Gastroesophageal sphincter (tissue), 3 donors: Measurements from ENCODE around the gene CDH1.

Source experiments
- EP300 ChIP-seq: sonication (generic); formaldehyde crosslinking; IDR thresholded peaks from one replicate; pipeline ENCODE4 v1.6.1; 2017; ENCODE audit warnings: antibody characterized with exemption, mild to moderate bottlenecking
- POLR2A ChIP-seq, 2 donors: fragments of 450-650 bp; IDR thresholded peaks; one replicate each; pipeline ENCODE4 v1.6.1; 2017; ENCODE audit warnings: antibody characterized with exemption in 2 of 2, mild to moderate bottlenecking in 2 of 2, moderate library complexity in 1 of 2
- POLR2AphosphoS5 ChIP-seq: sonication (generic); formaldehyde crosslinking; IDR thresholded peaks from one replicate; pipeline ENCODE4 v1.6.1; 2017; ENCODE audit warnings: antibody characterized with exemption
- TF ChIP-seq, protein P1 (sequence below), 4 experiments: fragments of 200-600 bp in 2 of 4; fragments of 450-650 bp in 2 of 4; sonication (generic) in 1 of 4; IDR thresholded peaks; one replicate each; pipeline ENCODE4 v1.5.1; 2017 to 2019; ENCODE audit warnings: antibody characterized with exemption in 4 of 4, mild to moderate bottlenecking in 2 of 4, moderate library complexity in 2 of 4

DNA sequence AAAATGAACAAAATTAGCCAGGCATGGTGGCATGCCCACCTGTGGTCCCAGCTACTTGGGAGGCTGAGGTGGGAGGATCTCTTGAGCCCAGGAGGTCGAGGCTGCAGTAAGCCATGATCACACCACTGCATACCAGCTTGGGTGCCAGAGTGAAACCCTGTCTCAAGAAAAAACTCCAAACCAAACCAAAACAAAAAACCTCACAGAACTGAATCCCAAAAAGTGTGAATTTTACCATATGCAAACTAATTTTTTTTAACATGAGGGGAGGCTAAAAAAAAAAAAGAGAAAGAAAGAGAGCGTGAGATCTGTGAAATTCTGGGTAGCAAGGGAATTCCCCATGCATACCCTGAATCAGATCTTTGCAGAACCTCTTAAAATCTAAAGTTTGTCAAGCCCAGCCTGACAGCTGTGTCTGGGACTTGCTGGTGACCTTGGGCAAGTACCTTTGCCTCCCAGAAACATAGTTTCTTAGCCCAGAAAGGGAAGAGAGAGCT, 17.1 kb upstream of the CDH1 start:
- TF ChIP-seq POLR2A (IDR thresholded peaks at IDR 0.05) (no peak), POLR2AphosphoS5 (no peak), EP300 (no peak)
- TF ChIP-seq, protein P1, sequence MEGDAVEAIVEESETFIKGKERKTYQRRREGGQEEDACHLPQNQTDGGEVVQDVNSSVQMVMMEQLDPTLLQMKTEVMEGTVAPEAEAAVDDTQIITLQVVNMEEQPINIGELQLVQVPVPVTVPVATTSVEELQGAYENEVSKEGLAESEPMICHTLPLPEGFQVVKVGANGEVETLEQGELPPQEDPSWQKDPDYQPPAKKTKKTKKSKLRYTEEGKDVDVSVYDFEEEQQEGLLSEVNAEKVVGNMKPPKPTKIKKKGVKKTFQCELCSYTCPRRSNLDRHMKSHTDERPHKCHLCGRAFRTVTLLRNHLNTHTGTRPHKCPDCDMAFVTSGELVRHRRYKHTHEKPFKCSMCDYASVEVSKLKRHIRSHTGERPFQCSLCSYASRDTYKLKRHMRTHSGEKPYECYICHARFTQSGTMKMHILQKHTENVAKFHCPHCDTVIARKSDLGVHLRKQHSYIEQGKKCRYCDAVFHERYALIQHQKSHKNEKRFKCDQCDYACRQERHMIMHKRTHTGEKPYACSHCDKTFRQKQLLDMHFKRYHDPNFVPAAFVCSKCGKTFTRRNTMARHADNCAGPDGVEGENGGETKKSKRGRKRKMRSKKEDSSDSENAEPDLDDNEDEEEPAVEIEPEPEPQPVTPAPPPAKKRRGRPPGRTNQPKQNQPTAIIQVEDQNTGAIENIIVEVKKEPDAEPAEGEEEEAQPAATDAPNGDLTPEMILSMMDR (IDR thresholded peaks at IDR 0.05), result no peak
